ENCODE measurements around the gene PTOV1. TPM values are rescaled to one million over a fixed set of nuclear protein-coding genes. Genes with fewer than 3 reads are reported as not detected.

The PTOV1 gene
- total and polyA plus RNA-seq, 2 of the 8 experiments (the other 6 are each of a cell fraction or from before 2014, with no cell fraction given) = 147 to 251 TPM

DNA sequence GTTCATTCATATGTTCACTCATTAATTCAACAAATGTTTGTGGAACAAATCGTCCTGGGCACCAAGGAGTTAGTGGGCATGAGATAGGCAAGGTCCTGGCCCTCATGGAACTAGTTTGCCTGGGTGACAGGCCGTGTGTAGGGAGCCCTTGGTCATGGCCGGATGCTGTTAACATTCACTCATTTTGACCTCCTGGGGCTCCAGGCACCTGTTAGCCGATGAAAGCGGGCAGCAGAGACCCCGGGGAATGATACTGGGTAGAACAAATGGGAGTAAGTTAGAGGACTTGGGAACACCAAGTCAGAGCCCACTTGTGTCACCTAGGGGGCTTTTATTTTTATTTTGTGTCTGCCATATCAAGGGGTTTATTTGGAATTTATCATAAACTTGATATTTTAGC lies 26.3 kb upstream of the PTOV1 start (continued):
- TF ChIP-seq MAFK (IDR thresholded peaks at IDR 0.05; ENCODE audit: low read depth, low read length) (no peak), CBX5 (IDR thresholded peaks at IDR 0.05; ENCODE audit: low read depth, low read length) (no peak)

Measured in H1 (cell line).